GM15510 (cell line): ENCODE measurements around the gene RUBCN.

Experiments
- POLR2A ChIP-seq: IDR thresholded peaks from 3 replicates; pipeline ENCODE4 v1.6.1; 2011; ENCODE audit warnings: borderline replicate concordance; ENCODE audit not compliant: insufficient read length; ENCODE audit errors: extremely low read depth

The RUBCN gene

DNA sequence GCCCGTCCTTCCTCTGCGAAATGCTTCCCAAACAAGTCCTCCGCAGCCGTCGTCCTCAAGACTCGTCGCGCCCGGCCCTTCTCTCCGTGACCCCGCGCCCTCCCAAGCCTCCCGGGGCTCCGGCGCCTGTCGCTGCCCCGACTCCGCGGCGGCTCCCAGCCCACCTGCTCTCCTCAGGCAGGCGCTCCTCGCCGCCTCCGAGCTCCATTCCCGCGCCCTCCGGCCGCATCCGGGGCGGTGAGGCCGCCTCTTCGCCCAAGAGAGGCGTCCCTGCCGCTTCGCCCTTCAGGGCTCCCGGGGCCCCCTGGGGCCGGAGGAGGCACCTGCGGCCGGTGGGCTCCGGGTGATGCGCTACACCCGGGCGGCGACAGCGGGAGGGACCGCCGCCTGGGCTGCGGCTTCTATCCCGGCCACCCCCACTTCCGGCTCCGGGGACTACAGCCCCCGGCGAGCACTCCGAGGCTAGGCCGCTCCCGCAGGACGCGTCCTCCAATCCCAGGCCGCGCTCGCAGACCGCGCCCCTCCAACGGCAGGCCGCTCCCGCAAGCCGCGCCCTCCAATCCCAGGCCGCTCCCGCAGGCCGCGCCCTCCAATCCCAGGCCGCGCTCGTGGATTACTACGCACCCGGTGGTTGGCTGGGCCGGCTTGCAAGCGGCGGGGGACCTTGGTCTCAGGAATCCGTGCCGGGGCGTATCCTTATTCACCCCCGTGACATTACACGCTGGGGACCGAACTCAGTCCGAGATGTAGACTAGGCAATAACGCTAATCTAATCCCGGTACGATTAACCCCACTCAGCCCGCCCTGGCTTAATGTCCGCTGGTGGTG lies at the start of gene RUBCN:
Gene RUBCN, minus strand, starts transcription at position 414 of the 828 bp plus-strand sequence. Its CDS starts 185 bp downstream, at position 229.
- TF ChIP-seq POLR2A = peak; percentile 73

DNA sequence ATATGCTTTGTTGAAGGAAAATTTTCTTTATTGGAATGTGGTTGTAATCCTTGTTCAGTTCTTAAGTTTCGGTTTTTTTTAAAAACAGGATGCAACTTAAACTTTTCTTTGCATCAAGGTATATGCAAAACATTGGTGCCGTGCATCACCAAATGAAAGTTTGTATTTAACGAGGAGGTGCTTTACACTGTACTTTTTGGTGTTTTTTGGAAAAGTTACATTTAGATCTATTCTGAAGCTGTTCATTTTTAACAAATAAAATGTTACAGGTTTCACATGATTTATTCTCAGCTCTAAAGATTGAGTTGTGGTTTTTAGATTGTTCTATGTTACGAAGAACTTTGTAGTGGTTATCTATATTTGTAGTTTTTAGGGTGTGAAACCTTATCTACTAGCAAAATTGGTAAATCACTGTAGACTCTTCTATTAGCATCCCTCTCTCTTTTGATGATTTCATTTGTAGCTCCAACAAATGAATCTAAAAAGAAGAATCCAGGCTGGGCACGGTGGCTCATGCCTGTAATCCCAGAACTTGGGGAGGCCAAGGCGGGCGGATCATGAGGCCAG lies 47.4 kb upstream of the RUBCN start:
- no peak for TF ChIP-seq POLR2A

- no peak for TF ChIP-seq POLR2A
Measured at GRCh38 chr3:197782230-197782629, 45.5 kb upstream of the RUBCN start.

DNA sequence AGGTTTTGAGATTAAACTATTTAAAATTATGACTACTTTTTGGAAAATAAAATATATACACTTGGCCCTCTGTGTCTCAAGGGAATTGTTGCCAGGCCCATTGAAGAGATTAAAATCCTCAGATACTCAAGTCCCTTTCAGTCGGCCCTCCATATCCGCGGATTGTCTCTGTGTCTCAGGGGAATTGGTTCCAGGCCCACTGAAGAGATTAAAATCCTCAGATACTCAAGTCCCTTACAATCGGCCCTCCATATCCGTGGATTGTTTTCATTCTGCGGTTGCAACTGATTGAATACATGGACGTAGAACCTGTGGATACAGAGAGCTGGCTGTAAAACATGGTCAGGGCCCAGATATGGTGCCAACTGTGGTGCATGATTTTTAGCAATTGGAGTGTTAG lies 38.6 kb upstream of the RUBCN start:
- no peak for TF ChIP-seq POLR2A

DNA sequence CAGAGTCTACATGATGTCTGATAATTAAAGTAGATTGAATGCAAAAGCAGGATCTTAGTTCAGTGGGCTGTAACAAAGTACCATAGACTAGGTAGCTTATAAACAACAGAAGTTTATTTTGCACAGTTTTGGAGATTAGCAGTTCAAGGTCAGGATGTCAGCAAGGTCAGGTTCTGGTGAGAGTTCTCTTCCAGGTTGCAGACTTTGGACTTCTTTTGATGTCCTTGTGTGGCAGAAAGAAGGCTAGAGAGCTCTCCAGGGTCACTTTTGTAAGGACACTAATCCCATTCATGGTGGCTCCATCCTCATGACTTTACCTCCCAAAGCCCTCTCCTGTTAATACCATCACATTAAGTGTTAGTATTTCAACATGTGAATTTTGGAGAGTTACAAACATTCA lies 25.1 kb upstream of the RUBCN start:
- no peak for TF ChIP-seq POLR2A

DNA sequence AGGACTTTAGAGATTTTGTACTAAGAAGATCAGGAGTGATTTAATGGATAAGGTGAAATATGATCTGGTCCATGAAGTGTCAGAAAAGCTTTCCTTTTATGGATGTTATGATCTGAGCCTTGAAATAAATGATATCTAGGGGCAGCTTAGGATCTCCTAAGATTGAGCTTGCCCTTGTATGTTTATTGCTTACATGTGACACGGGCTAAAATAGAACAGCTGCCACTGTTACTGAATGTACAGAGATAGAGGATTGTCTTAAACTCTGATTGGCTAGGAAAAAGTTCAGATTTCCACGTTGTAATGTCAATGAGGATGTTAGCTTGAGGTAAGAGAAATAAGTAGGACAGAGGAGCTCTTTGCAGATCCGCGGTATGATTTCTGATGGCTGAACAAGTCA lies 21.8 kb upstream of the RUBCN start:
- no peak for TF ChIP-seq POLR2A

GRCh38 chr3:197756704-197757103 lies 20.0 kb upstream of the RUBCN start:
- TF ChIP-seq POLR2A = no peak

DNA sequence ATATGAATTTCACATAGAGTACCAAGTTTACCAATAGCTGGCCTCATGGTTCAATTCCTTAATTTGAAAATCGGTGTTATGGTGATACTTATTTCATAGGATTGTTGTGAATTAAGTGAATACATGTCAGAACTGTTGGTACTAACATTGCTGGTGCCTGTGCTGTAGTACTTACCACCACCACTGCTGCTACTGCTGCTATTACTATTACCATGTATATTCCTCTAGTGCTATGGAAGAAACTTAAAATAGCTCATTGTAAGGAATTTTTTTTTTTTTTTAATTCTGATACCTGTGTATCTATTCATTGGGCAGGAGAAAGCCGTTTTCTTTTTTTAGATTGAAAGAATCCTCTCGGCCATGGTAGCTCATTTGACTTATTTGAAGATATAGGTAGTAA lies 16.6 kb upstream of the RUBCN start:
- no peak for TF ChIP-seq POLR2A

- no peak for TF ChIP-seq POLR2A
Measured at GRCh38 chr3:197752107-197752506, 15.4 kb upstream of the RUBCN start.

- no peak for TF ChIP-seq POLR2A
Measured at GRCh38 chr3:197750858-197751737, 14.4 kb upstream of the RUBCN start.

DNA sequence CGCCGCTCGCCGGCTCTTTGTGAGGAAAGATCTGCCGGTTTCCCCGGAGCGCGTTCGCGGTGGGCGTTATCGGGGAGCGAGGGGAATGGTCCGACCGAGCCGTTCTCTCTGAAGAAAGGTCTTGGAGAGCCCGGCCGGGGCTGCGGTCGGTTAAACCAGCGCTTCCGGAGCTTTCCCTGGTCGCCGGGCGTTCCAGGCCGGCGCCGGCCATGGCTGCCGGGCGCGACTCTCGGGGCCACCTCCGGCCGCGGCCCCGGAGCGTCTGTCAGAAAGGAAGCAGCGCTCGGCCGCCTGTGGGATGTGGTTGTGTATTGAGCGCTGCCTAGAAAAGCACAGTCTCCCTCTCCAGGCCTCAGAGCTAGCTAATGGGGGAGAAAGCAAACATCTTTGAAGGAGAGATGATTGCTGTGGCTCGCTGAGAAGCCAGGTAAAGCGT lies 13.7 kb upstream of the RUBCN start:
- TF ChIP-seq POLR2A = peak; percentile 40

DNA sequence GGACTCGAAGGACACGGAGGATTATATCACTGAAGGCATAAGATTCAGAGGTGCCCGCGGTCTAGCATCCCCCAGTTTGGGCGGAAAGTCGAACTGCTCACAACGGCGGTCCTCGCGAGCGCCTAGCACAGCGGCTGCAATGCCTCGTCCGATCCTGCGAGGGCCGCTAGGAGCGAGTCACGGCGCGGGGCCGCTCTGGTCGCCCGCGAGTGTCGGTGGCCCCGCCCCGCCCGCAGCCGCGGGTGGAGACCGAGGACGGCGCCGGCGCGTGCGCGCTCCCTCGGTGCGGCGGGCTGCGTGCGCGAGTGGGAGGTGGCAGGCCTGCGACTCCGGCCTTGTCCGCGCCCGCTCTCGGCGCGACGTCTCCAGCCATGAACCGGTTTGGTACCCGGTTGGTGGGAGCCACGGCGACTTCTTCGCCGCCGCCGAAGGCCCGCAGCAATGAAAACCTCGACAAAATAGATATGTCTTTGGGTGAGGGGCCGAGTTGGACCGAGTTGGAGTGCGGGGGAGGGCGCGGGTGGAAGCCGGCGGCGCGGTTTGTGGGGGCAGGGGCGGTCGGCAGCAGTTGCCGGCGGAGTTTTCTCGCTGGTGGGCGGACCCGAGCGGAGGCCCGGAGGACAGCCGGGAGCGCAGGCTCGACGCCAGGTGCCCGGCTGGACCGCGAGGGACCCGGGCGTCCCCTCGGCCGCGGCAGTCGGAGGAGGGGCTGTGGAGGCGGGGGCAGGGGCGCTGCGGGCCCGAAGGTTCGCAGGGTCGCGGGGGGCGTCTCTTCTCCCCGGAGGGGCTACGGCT lies 13.1 kb upstream of the RUBCN start, which contains the start of gene FYTTD1:
Gene FYTTD1, plus strand, starts transcription at position 283 of the 795 bp plus-strand sequence. Its CDS starts 89 bp downstream, at position 372.
- TF ChIP-seq POLR2A = peak; percentile 73

- no peak for TF ChIP-seq POLR2A
Measured at GRCh38 chr3:197749315-197749600, 12.6 kb upstream of the RUBCN start.

DNA sequence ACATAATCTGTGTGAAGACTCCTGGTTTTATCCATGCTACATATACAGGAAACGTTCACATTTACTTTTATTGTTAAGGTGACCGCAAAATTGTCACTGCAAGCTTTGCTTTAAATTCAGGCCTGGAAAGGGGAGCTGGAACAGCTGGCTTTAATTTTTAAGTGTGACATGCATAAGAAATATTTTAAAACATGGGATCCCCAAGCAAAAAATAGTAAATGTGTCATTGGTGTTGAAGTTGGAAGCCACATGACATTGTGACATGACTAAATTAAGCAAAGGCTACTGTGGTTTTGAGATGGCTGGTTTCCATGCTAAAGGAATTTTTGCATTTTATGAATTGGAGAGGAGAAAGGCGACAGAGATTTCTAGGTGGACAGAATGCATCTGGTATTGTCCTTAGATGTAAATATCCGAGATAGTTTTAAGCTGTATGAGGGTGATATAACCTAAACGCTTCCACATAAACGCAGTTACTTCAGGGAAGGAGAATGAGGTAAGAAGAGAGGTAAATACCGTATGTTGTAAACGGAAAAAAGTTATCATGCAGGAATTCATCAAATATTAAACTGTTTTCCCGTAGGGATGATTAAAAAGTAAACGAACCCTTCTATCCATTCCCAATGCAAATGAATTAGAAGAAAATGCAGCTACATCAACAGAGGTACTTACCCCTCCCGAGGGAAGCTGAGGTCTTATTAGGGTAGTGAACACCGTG lies 12.1 kb upstream of the RUBCN start:
- TF ChIP-seq POLR2A = no peak
